GM13976 (cell line): Measurements from ENCODE around the gene RRP12.
"Not testable (repeated sequence)": the region's sequence is repeated elsewhere in the genome, so short reads cannot be mapped to it uniquely, and the experiment has no call there.

Experiments used
- DNase-seq: peaks from one replicate; pipeline ENCODE4 v3.0.0; 2012; ENCODE audit warnings: low spot score
- CTCF ChIP-seq: IDR thresholded peaks from 2 replicates; pipeline ENCODE4 v1.5.1; 2012; ENCODE audit warnings: borderline replicate concordance, mild to moderate bottlenecking; ENCODE audit not compliant: insufficient read depth; ENCODE audit errors: extremely low read depth, missing control alignments, control extremely low read depth
- in situ Hi-C: fragments of 300-500 bp; cut with MboI; formaldehyde crosslinking; loops from one replicate; pipeline ENCODE4 v1.12.0; 2022; ENCODE audit warnings: low sequenced_read_pairs, mixed read lengths, inconsistent platforms; ENCODE audit not compliant: unreplicated experiment

The RRP12 gene

GRCh38 chr10:97407211-97407951, 6.2 kb upstream of the RRP12 start:
- DNase-seq = peak; percentile 78

GRCh38 chr10:97406483-97406882, 5.3 kb upstream of the RRP12 start:
- in situ Hi-C loops, DNase-seq: not testable (repeated sequence)

More at GRCh38 chr10:97407211-97407951, 6.2 kb upstream of the RRP12 start:
- in situ Hi-C loops = no loop called here
- peak; percentile 61 for TF ChIP-seq CTCF

- no peak for TF ChIP-seq CTCF
- in situ Hi-C loops = no loop called here
These were observed 4.9 kb upstream of the RRP12 start for GRCh38 chr10:97406064-97406463.

GRCh38 chr10:97404044-97404443, 2.9 kb upstream of the RRP12 start:
- no peak for DNase-seq
- no peak for TF ChIP-seq CTCF
- in situ Hi-C loops = no loop called here

More at GRCh38 chr10:97406064-97406463, 4.9 kb upstream of the RRP12 start:
- DNase-seq = no peak

- in situ Hi-C loops = no loop called here
- TF ChIP-seq CTCF = no peak
- no peak for DNase-seq
These were observed 347 bp upstream of the RRP12 start for GRCh38 chr10:97401455-97401919.

GRCh38 chr10:97399843-97400545, 1.1 kb downstream of the RRP12 start:
- no peak for DNase-seq
- in situ Hi-C loops = no loop called here
- TF ChIP-seq CTCF = no peak

GRCh38 chr10:97396056-97396455, 5.1 kb downstream of the RRP12 start:
- no peak for DNase-seq
- no peak for TF ChIP-seq CTCF
- in situ Hi-C loops = no loop called here
